IMR-90 (cell line): ENCODE results near the gene SERPINA3. TPM values are rescaled to one million over a fixed set of nuclear protein-coding genes. Genes with fewer than 3 reads are reported as not detected.
"Not testable (repeated sequence)": the region's sequence is repeated elsewhere in the genome, so short reads cannot be mapped to it uniquely, and the experiment has no call there.

Experiments
- ATAC-seq: fragments of 200-7000 bp; cut with Tn5 transposase; 2 replicates; pipeline ENCODE4 v1.9.1; 2020; ENCODE audit warnings: low read depth, mild to moderate bottlenecking, moderate library complexity
- BruUV-seq: library from RNA; stranded (reverse); fragments of 400-500 nt; replicated peaks from 2 replicates; lab custom pipeline; 2021; lab: Mats Ljungman, UMichigan
- CTCF ChIA-PET: fragments of 300-600 bp; formaldehyde crosslinking; extraction: SDS; loops from one replicate; lab custom pipeline; 2021; ENCODE audit warnings: antibody characterized with exemption; lab: Yijun Ruan, JAX
- POLR2A ChIA-PET: fragments of 300-600 bp; sonication (Branson Sonifier 250); formaldehyde crosslinking; loops from one replicate; lab custom pipeline; 2022; ENCODE audit warnings: antibody characterized with exemption; ENCODE audit not compliant: unreplicated experiment; lab: Charles Lee
- DNase-seq: peaks from one replicate; pipeline ENCODE4 v3.0.0; 2013
- H2AFZ ChIP-seq: replicated peaks from 2 replicates; pipeline ENCODE3; 2013; ENCODE audit warnings: low read length, mild to moderate bottlenecking; ENCODE audit not compliant: poor library complexity
- H2AK5ac ChIP-seq: 2 replicates; pipeline ENCODE4 v1.6.1; 2013; ENCODE audit warnings: low read depth, low read length, inconsistent platforms
- H2AK9ac ChIP-seq: replicated peaks from 2 replicates; pipeline ENCODE3; 2013; ENCODE audit warnings: mild to moderate bottlenecking, low read depth, low read length, moderate library complexity; ENCODE audit not compliant: poor library complexity
- H2BK120ac ChIP-seq: 2 replicates; pipeline ENCODE4 v1.6.1; 2013; ENCODE audit warnings: low read depth, low read length, inconsistent platforms
- H2BK15ac ChIP-seq: 3 replicates; pipeline ENCODE4 v1.6.1; 2013; ENCODE audit warnings: low read depth, low read length, inconsistent platforms
- H2BK20ac ChIP-seq: 2 replicates; pipeline ENCODE4 v1.6.1; 2013; ENCODE audit warnings: low read depth, mild to moderate bottlenecking, inconsistent platforms, low read length, moderate library complexity
- H2BK5ac ChIP-seq: 2 replicates; pipeline ENCODE4 v1.6.1; 2013; ENCODE audit warnings: mild to moderate bottlenecking, low read depth, low read length, inconsistent platforms; ENCODE audit not compliant: poor library complexity, severe bottlenecking
- H3K14ac ChIP-seq: replicated peaks from 2 replicates; pipeline ENCODE4 v1.6.1; 2013; ENCODE audit warnings: low read depth, low read length, inconsistent platforms
- H3K18ac ChIP-seq: 2 replicates; pipeline ENCODE4 v1.6.1; 2013; ENCODE audit warnings: low read depth, low read length, control low read depth
- H3K23ac ChIP-seq: 2 replicates; pipeline ENCODE4 v1.6.1; 2013; ENCODE audit warnings: low read depth, low read length, inconsistent platforms
- H3K27ac ChIP-seq: 2 replicates; pipeline ENCODE4 v1.5.1; 2013; ENCODE audit warnings: mild to moderate bottlenecking, control low read depth, low read length; ENCODE audit not compliant: insufficient read depth
- H3K27me3 ChIP-seq: 2 replicates; pipeline ENCODE4 v1.6.1; 2013; ENCODE audit warnings: low read length; ENCODE audit not compliant: control insufficient read depth, insufficient read depth
- H3K36me3 ChIP-seq: 2 replicates; pipeline ENCODE4 v1.6.1; 2013; ENCODE audit warnings: low read length, mixed read lengths; ENCODE audit not compliant: control insufficient read depth, insufficient read depth
- H3K4ac ChIP-seq: 2 replicates; pipeline ENCODE4 v1.6.1; 2013; ENCODE audit warnings: low read depth, low read length, inconsistent platforms
- H3K4me1 ChIP-seq: 2 replicates; pipeline ENCODE4 v1.6.1; 2013; ENCODE audit warnings: low read length, mixed read lengths; ENCODE audit not compliant: control insufficient read depth, insufficient read depth
- H3K4me2 ChIP-seq: 2 replicates; pipeline ENCODE4 v1.6.1; 2013; ENCODE audit warnings: low read depth, mild to moderate bottlenecking, control low read depth, low read length, moderate library complexity
- H3K4me3 ChIP-seq: 2 replicates; pipeline ENCODE4 v1.5.1; 2013; ENCODE audit warnings: low read depth, mild to moderate bottlenecking, control low read depth, low read length, moderate library complexity; ENCODE audit not compliant: insufficient read depth
- H3K56ac ChIP-seq: 2 replicates; pipeline ENCODE4 v1.6.1; 2013; ENCODE audit warnings: low read length, inconsistent platforms; ENCODE audit not compliant: insufficient read depth; ENCODE audit errors: extremely low read depth
- H3K79me1 ChIP-seq, 2 experiments: 2 replicates each; pipeline ENCODE4 v1.6.1; 2013; ENCODE audit warnings: low read length in 2 of 2, inconsistent platforms in 1 of 2, low read depth in 1 of 2
- H3K9ac ChIP-seq: 2 replicates; pipeline ENCODE4 v1.6.1; 2013; ENCODE audit warnings: low read depth, low read length, control low read depth
- H3K9me1 ChIP-seq: 2 replicates; pipeline ENCODE4 v1.6.1; 2013; ENCODE audit warnings: low read length, inconsistent platforms; ENCODE audit not compliant: insufficient read depth
- H3K9me3 ChIP-seq: 2 replicates; pipeline ENCODE4 v1.6.1; 2013; ENCODE audit warnings: low read length; ENCODE audit not compliant: control insufficient read depth, insufficient read depth
- H4K20me1 ChIP-seq: 2 replicates; pipeline ENCODE4 v1.6.1; 2013; ENCODE audit warnings: low read length, inconsistent platforms; ENCODE audit not compliant: insufficient read depth
- H4K5ac ChIP-seq: 2 replicates; pipeline ENCODE4 v1.6.1; 2013; ENCODE audit warnings: mild to moderate bottlenecking, low read depth, low read length, control low read depth
- H4K8ac ChIP-seq, 2 experiments: 2 replicates each; pipeline ENCODE4 v1.6.1; 2013; ENCODE audit warnings: low read depth in 2 of 2, low read length in 2 of 2, control low read depth in 1 of 2, inconsistent platforms in 1 of 2
- H4K91ac ChIP-seq: 2 replicates; pipeline ENCODE4 v1.6.1; 2013; ENCODE audit warnings: low read depth, low read length, inconsistent platforms; ENCODE audit not compliant: insufficient read depth
- CHD1 ChIP-seq: IDR thresholded peaks from 2 replicates; pipeline ENCODE4 v1.6.1; 2012; ENCODE audit warnings: low read depth, low read length, improper control_type of control experiment
- dilution Hi-C: fragments of 300-500 bp; cut with HindIII; formaldehyde crosslinking; loops from one replicate; pipeline ENCODE4 v1.14.3; 2018; ENCODE audit warnings: low sequenced_read_pairs; ENCODE audit not compliant: unreplicated experiment
- in situ Hi-C: fragments of 300-500 bp; cut with MboI; formaldehyde crosslinking; loops from 3 replicates; pipeline ENCODE4 v1.14.3; 2019; ENCODE audit warnings: low sequenced_read_pairs, inconsistent platforms, mixed read lengths
- intact Hi-C: fragments of 100-400 bp; cut with micrococcal nuclease; formaldehyde crosslinking; loops from 2 replicates; pipeline ENCODE4 v1.10.0; 2022
- polyA plus RNA-seq, 3 experiments: library from polyadenylated mRNA; depleted of rRNA; stranded (reverse); fragments of >200 nt; gene quantifications; 2 replicates each; pipeline ENCODE4 v1.2.3, GENCODE V29; 2012; ENCODE audit warnings: low replicate concordance in 1 of 3
- total RNA-seq: library from RNA; depleted of rRNA; stranded (reverse); fragments of >200 nt; gene quantifications from 2 replicates; pipeline ENCODE4 v1.2.3, GENCODE V29; 2012

The SERPINA3 gene
- total and polyA plus RNA-seq, 2 of the 4 experiments (the other 2 are of a cell fraction) = 0.36 to 0.48 TPM

DNA sequence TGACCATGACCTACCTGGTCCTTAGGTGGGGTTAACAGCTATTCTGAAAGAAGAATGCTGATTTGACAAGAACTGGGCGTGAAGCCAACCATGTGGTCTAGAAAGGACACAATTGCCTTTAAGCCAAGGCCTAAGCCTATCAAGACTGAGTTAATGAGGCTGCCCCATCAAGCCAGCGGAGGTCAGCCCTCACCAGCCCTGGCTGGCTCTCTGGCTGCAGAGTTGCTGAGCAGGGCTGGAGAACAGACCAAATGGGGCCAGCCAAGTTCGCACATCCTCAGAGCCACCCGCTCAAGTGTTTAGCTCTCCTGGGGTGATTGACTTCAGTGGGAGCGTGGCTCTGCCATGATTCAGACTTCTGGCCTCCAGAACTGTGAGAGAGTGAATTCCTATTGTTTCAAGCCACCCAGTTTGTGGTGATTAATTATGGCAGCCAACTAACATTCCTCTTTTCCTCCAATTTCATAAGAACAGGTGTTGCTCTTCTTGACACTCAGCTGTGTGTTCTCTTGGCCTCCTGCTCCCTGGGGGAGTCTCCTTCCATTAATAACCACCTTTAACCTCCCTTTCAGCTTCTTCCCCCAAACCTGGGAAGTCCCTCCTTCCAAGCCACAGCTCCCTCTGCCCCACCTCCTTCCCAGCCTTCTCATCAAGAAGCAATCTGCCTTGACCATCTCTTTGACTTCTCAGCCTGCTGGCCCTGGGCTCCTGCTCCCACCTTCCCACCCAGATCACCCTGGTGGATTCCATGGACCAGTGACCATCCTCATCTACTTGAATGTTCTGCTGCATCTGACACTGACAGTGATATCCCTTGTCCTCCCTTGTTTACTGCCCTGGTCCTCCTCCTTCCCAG lies 36.2 kb upstream of the SERPINA3 start (continued):
- TF ChIP-seq CHD1 = no peak

DNA sequence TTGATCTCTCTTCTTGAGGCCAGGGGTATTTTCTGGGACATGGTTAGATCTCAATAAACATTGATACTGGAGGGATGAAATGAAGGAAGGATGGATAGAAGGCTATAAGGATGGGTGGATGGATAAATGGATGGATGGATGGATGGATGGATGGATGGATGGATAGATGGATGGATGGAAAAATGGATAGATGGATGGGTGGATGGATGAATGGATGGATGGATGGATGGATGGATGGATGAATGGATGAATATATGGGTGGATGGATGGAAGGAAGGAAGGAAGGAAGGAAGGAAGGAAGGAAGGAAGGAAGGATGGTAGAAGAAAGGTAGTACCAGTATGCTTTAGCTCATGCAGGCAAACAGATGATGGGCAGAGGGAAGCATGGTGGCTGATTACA lies 34.7 kb upstream of the SERPINA3 start:
- H4K8ac ChIP-seq, H3K18ac ChIP-seq, H3K9me1 ChIP-seq, H4K91ac ChIP-seq, H2BK120ac ChIP-seq, DNase-seq, H3K4me3 ChIP-seq, H3K4me1 ChIP-seq, H4K5ac ChIP-seq, H2AFZ ChIP-seq, H2BK15ac ChIP-seq, H3K23ac ChIP-seq, intact Hi-C loops, H2BK5ac ChIP-seq, H3K79me1 ChIP-seq, BruUV-seq, ATAC-seq, H3K14ac ChIP-seq, H4K20me1 ChIP-seq, H3K27me3 ChIP-seq, H3K56ac ChIP-seq, POLR2A ChIA-PET, CTCF ChIA-PET, H3K4me2 ChIP-seq, H2BK20ac ChIP-seq, H2AK9ac ChIP-seq, H3K36me3 ChIP-seq, H3K9me3 ChIP-seq, H3K27ac ChIP-seq, dilution Hi-C loops, in situ Hi-C loops, H3K9ac ChIP-seq, H3K4ac ChIP-seq, H2AK5ac ChIP-seq: not testable (repeated sequence)
